ENCODE measurements around the gene HSPB7.

The HSPB7 gene

GRCh38 chr1:15970911-15971310 is 46.9 kb downstream of the HSPB7 start:
- H3K27ac ChIP-seq (ENCODE audit: low read depth, low read length) = no peak overlapping the region
- no peaks in the 10 kb centered on the region for H3K27me3 ChIP-seq (ENCODE audit: control insufficient read depth in 5 of 5, insufficient read depth in 4 of 5, low read length in 5 of 5)
- no peak overlapping the region for H3K4me3 ChIP-seq (ENCODE audit: low read depth in 1 of 5, low read length in 5 of 5)
- peaks cover 0 to 4% (median 0%) of the 10 kb centered on the region in 5 donors for H3K9me3 ChIP-seq (ENCODE audit: control insufficient read depth in 5 of 5, low read length in 5 of 5)
- peaks cover 4 to 24% (median 21%) of the 10 kb centered on the region in 5 donors for H3K4me1 ChIP-seq (ENCODE audit: control insufficient read depth in 5 of 5, insufficient read depth in 5 of 5, low read length in 5 of 5)
- H3K36me3 ChIP-seq (ENCODE audit: control insufficient read depth in 5 of 5, insufficient read depth in 5 of 5, low read length in 5 of 5) = peaks cover 0 to 30% (median 23%) of the 10 kb centered on the region in 5 donors
- H3K9ac ChIP-seq (ENCODE audit: low read length in 5 of 5) = no peak overlapping the region

DNA sequence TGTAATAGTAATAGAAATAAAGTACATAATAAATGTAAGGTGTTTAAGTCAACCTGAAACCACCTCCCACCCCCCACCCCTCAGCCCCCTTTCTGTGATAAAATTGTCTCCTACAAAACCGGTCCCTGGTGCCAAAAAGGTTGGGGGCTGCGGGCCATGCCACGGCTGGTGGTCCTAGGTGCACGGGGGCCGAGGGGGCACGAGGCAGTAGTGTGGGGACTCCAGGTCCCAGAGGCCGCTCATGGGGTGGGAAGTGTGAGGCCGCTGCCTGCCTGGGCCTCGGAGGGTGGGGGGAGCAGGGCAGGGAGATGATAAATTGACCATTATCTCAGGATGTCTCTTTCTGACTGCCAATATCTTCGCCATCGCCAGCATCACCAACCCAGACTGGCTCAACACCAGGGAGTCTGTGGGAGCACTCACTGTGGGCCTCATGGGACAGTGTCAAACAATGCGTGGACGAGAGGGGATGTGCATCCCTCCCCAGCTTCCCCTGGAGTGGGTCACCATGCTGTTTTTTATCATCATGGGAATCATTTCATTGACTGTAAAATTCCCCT is 48.4 kb downstream of the HSPB7 start:
- Histone ChIP-seq H3K9ac (ENCODE audit: low read length in 5 of 5) (no peak overlapping the region), H3K27ac (ENCODE audit: low read depth, low read length) (no peak overlapping the region), H3K4me3 (ENCODE audit: low read depth in 1 of 5, low read length in 5 of 5) (no peak overlapping the region), H3K27me3 (ENCODE audit: control insufficient read depth in 5 of 5, insufficient read depth in 4 of 5, low read length in 5 of 5) (no peaks in the 10 kb centered on the region), H3K4me1 (ENCODE audit: control insufficient read depth in 5 of 5, insufficient read depth in 5 of 5, low read length in 5 of 5) (peaks cover 7 to 24% (median 20%) of the 10 kb centered on the region in 5 donors), H3K36me3 (ENCODE audit: control insufficient read depth in 5 of 5, insufficient read depth in 5 of 5, low read length in 5 of 5) (peaks cover 0 to 30% (median 23%) of the 10 kb centered on the region in 5 donors), H3K9me3 (ENCODE audit: control insufficient read depth in 5 of 5, low read length in 5 of 5) (peaks cover 0 to 4% (median 0%) of the 10 kb centered on the region in 5 donors)

DNA sequence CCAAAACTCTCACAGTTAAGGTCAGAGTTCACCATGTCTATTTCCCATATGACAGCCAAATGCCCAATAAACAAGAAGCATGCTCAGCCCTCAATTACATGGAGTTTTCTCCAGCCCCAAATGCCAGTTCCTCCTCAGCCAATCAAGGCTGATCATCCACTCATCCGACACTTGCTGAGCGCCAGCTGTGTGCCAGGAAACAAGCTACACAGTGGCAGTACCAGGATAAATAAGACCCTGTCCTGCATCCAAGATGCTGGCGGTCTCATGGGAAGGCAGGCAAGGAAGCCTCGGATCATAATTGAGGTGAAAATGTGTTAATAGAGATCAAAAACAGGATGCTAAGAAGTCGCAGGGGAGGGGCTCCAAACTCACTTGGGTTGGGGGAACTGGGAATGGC is 49.7 kb downstream of the HSPB7 start:
- Histone ChIP-seq H3K27ac (ENCODE audit: low read depth, low read length) (no peak overlapping the region), H3K9ac (ENCODE audit: low read length in 5 of 5) (no peak overlapping the region), H3K36me3 (ENCODE audit: control insufficient read depth in 5 of 5, insufficient read depth in 5 of 5, low read length in 5 of 5) (peaks cover 0 to 27% (median 23%) of the 10 kb centered on the region in 5 donors), H3K4me1 (ENCODE audit: control insufficient read depth in 5 of 5, insufficient read depth in 5 of 5, low read length in 5 of 5) (peaks cover 7 to 29% (median 20%) of the 10 kb centered on the region in 5 donors), H3K4me3 (ENCODE audit: low read depth in 1 of 5, low read length in 5 of 5) (no peak overlapping the region), H3K9me3 (ENCODE audit: control insufficient read depth in 5 of 5, low read length in 5 of 5) (peaks cover 0 to 4% (median 0%) of the 10 kb centered on the region in 5 donors), H3K27me3 (ENCODE audit: control insufficient read depth in 5 of 5, insufficient read depth in 4 of 5, low read length in 5 of 5) (no peaks in the 10 kb centered on the region)

DNA sequence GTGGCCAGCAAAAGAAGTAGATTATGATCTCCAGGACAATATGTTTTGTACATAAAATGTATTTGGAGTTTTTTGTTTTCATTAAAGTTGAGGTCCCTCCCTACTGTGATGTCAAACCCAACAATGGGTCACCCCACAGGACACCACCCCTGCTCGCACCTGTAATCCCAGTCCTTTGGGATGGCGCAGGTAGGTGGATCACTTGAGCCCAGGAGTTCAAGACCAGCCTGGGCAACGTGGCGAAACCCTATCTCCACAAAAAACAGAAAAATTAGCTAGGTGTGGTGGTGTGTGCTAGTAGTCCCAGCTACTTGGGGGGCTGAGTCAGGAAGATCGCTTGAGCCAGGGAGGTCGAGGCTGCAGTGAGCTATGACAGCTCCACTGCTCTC is 50.9 kb downstream of the HSPB7 start:
- Histone ChIP-seq H3K27ac (ENCODE audit: low read depth, low read length) (no peak overlapping the region), H3K4me3 (ENCODE audit: low read depth in 1 of 5, low read length in 5 of 5) (no peak overlapping the region), H3K36me3 (ENCODE audit: control insufficient read depth in 5 of 5, insufficient read depth in 5 of 5, low read length in 5 of 5) (peaks cover 0 to 17% (median 16%) of the 10 kb centered on the region in 5 donors), H3K9ac (ENCODE audit: low read length in 5 of 5) (no peak overlapping the region), H3K27me3 (ENCODE audit: control insufficient read depth in 5 of 5, insufficient read depth in 4 of 5, low read length in 5 of 5) (no peaks in the 10 kb centered on the region), H3K4me1 (ENCODE audit: control insufficient read depth in 5 of 5, insufficient read depth in 5 of 5, low read length in 5 of 5) (peaks cover 7 to 29% (median 20%) of the 10 kb centered on the region in 5 donors), H3K9me3 (ENCODE audit: control insufficient read depth in 5 of 5, low read length in 5 of 5) (no peaks in the 10 kb centered on the region)

DNA sequence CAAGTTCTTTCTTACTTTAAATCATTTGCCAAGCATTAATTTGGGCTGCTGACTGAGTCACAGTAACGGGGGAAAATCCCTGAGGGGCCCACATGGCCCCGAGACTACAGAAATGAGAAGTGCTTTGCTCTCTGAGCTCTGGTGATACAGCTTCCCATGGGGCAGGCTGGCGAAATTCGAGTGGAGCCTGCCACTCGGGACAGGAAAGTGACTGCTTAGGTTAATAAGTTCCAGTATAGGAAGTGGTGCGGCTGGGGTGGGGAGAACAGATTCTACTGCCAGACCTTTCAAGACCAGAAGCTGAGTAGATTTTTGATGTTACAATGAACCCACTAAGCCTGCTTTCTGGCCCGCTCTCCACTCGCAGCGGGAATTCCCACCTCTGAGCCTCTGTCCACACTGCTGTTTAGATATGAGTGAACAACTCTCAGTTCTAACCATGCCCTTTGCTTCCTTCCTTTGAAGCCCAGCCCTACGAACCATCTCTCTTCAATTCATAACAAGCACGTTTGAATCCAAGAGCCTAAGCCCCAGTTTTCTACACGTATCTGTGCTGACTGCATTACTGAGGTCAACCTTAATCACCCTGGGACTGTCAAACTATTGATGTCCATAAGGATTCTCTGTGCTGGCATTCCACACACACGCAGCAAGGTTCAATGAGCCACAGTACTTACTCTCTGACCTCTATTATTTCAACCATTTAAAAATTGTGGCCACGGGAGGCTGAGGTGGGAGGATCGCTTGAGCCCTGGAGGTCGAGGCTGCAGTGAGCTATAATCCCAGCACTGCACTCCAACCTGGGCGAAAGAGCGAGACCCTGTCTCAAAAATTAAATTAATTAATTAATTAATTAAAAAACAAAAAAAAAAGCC is 51.5 kb downstream of the HSPB7 start:
- Histone ChIP-seq H3K4me1 (ENCODE audit: control insufficient read depth in 5 of 5, insufficient read depth in 5 of 5, low read length in 5 of 5) (peaks cover 7 to 29% (median 20%) of the 10 kb centered on the region in 5 donors), H3K27me3 (ENCODE audit: control insufficient read depth in 5 of 5, insufficient read depth in 4 of 5, low read length in 5 of 5) (no peaks in the 10 kb centered on the region), H3K4me3 (ENCODE audit: low read depth in 1 of 5, low read length in 5 of 5) (peak overlapping the region in 2 of 5 donors; percentile 5 to 35), H3K27ac (ENCODE audit: low read depth, low read length) (peak overlapping the region; percentile 87), H3K9me3 (ENCODE audit: control insufficient read depth in 5 of 5, low read length in 5 of 5) (no peaks in the 10 kb centered on the region), H3K9ac (ENCODE audit: low read length in 5 of 5) (peak overlapping the region; percentile 12 to 84 (median 54)), H3K36me3 (ENCODE audit: control insufficient read depth in 5 of 5, insufficient read depth in 5 of 5, low read length in 5 of 5) (peaks cover 0 to 13% (median 12%) of the 10 kb centered on the region in 5 donors)

GRCh38 chr1:15965228-15965767 is 52.5 kb downstream of the HSPB7 start:
- Histone ChIP-seq H3K27ac (ENCODE audit: low read depth, low read length) (peak overlapping the region; percentile 87), H3K4me1 (ENCODE audit: control insufficient read depth in 5 of 5, insufficient read depth in 5 of 5, low read length in 5 of 5) (peaks cover 7 to 29% (median 20%) of the 10 kb centered on the region in 5 donors)

More at GRCh38 chr1:15965228-15965767, 52.5 kb downstream of the HSPB7 start:
- Histone ChIP-seq H3K27me3 (ENCODE audit: control insufficient read depth in 5 of 5, insufficient read depth in 4 of 5, low read length in 5 of 5) (no peaks in the 10 kb centered on the region), H3K4me3 (ENCODE audit: low read depth in 1 of 5, low read length in 5 of 5) (peak overlapping the region in 1 of 5 donors; percentile 6), H3K9ac (ENCODE audit: low read length in 5 of 5) (peak overlapping the region in 2 of 5 donors; percentile 54 to 84), H3K9me3 (ENCODE audit: control insufficient read depth in 5 of 5, low read length in 5 of 5) (no peaks in the 10 kb centered on the region), H3K36me3 (ENCODE audit: control insufficient read depth in 5 of 5, insufficient read depth in 5 of 5, low read length in 5 of 5) (peaks cover 0 to 13% (median 12%) of the 10 kb centered on the region in 5 donors)

Measured in subcutaneous abdominal adipose tissue (tissue), 5 donors.